H1 (cell line): ENCODE data around the gene COL25A1. TPM values are rescaled to one million over a fixed set of nuclear protein-coding genes. Genes with fewer than 3 reads are reported as not detected.

Experiments
- CTCF ChIA-PET: fragments of 300-600 bp; sonication (Branson Sonifier 250); formaldehyde crosslinking; loops from one replicate; lab custom pipeline; 2021; ENCODE audit not compliant: partially characterized antibody; lab: Charles Lee
- POLR2A ChIA-PET: fragments of 300-600 bp; sonication (Branson Sonifier 250); formaldehyde crosslinking; loops from one replicate; lab custom pipeline; 2021; ENCODE audit warnings: inconsistent platforms; ENCODE audit not compliant: partially characterized antibody; lab: Charles Lee
- DNase-seq, 2 experiments: peaks; one replicate each; pipeline versions ENCODE4 v3.0.0 to v3.0.0-alpha.2; 2010 to 2022; ENCODE audit warnings: low spot score in 2 of 2, low read depth in 1 of 2, mixed read lengths in 1 of 2
- FAIRE-seq: peaks from 2 replicates; lab custom pipeline; 2011; peaks lifted over from hg19 to GRCh38; lab: Jason Lieb, UNC
- H2AFZ ChIP-seq: 2 replicates; pipeline ENCODE4 v1.8.1; 2012; ENCODE audit warnings: low read length, inconsistent platforms
- H2AK5ac ChIP-seq: 2 replicates; pipeline ENCODE4 v1.6.1; 2013; ENCODE audit warnings: low read depth, low read length
- H2BK120ac ChIP-seq: replicated peaks from 2 replicates; pipeline ENCODE3; 2013; ENCODE audit warnings: low read depth, low read length, inconsistent platforms
- H2BK12ac ChIP-seq: 2 replicates; pipeline ENCODE4 v1.6.1; 2013; ENCODE audit warnings: low read depth, low read length
- H2BK15ac ChIP-seq: 2 replicates; pipeline ENCODE4 v1.6.1; 2013; ENCODE audit warnings: low read length
- H2BK20ac ChIP-seq: 2 replicates; pipeline ENCODE4 v1.6.1; 2013; ENCODE audit warnings: low read length
- H2BK5ac ChIP-seq: 2 replicates; pipeline ENCODE4 v1.6.1; 2013; ENCODE audit warnings: low read depth, low read length
- H3K14ac ChIP-seq: 2 replicates; pipeline ENCODE4 v1.6.1; 2013; ENCODE audit warnings: inconsistent platforms; ENCODE audit not compliant: insufficient read length
- H3K18ac ChIP-seq: 2 replicates; pipeline ENCODE4 v1.6.1; 2013; ENCODE audit warnings: low read length; ENCODE audit errors: extremely low read depth
- H3K23ac ChIP-seq: 2 replicates; pipeline ENCODE4 v1.6.1; 2013; ENCODE audit warnings: inconsistent platforms; ENCODE audit not compliant: insufficient read length
- H3K23me2 ChIP-seq: 2 replicates; pipeline ENCODE4 v1.6.1; 2013; ENCODE audit warnings: low read depth, low read length
- H3K27ac ChIP-seq: 2 replicates; pipeline ENCODE4 v1.6.1; 2011; ENCODE audit warnings: low read depth, low read length, inconsistent platforms
- H3K27me3 ChIP-seq, 4 experiments: replicated peaks in 1 of 4; 1 replicate in 1 of 4; 2 replicates in 3 of 4; pipeline versions ENCODE4 v1.6.1 to v1.8.1; 2011 to 2013; ENCODE audit warnings: low read length in 3 of 4, mild to moderate bottlenecking in 3 of 4, inconsistent platforms in 2 of 4, mixed read lengths in 2 of 4, moderate library complexity in 1 of 4; ENCODE audit not compliant: control insufficient read depth in 3 of 4, insufficient read depth in 3 of 4; ENCODE audit errors: extremely low read depth in 1 of 4
- H3K36me3 ChIP-seq, 4 experiments: 2 replicates each; pipeline versions ENCODE4 v1.6.1 to v1.8.1; 2011 to 2013; ENCODE audit warnings: mild to moderate bottlenecking in 4 of 4, low read length in 3 of 4, moderate library complexity in 2 of 4, control low read depth in 1 of 4, inconsistent platforms in 1 of 4; ENCODE audit not compliant: insufficient read depth in 4 of 4, control insufficient read depth in 2 of 4
- H3K4ac ChIP-seq: replicated peaks from 2 replicates; pipeline ENCODE3; 2013; ENCODE audit warnings: low read length, low read depth, mixed read lengths, inconsistent platforms; ENCODE audit not compliant: insufficient read length
- H3K4me1 ChIP-seq, 4 experiments: replicated peaks in 1 of 4; 1 replicate in 1 of 4; 2 replicates in 3 of 4; pipeline versions ENCODE4 v1.6.1 to v1.8.1; 2011 to 2013; ENCODE audit warnings: low read length in 3 of 4, inconsistent platforms in 2 of 4, mixed read lengths in 1 of 4; ENCODE audit not compliant: insufficient read depth in 4 of 4, control insufficient read depth in 3 of 4
- H3K4me2 ChIP-seq, 2 experiments: 2 replicates each; pipeline versions ENCODE4 v1.6.1 to v1.8.1; 2011 to 2013; ENCODE audit warnings: low read depth in 2 of 2, low read length in 2 of 2, control low read depth in 1 of 2, inconsistent platforms in 1 of 2, mild to moderate bottlenecking in 1 of 2; ENCODE audit not compliant: insufficient read depth in 1 of 2
- H3K4me3 ChIP-seq, 4 experiments: fragments of 200-600, 300-600 bp in 1 of 4; sonication (generic), shearing (Covaris generic), sonication (Bioruptor Twin) in 1 of 4; 2 replicates each; pipeline versions ENCODE4 v1.5.1 to v1.8.1; 2011 to 2016; ENCODE audit warnings: low read length in 4 of 4, low read depth in 3 of 4, control low read depth in 2 of 4, inconsistent platforms in 2 of 4, mild to moderate bottlenecking in 2 of 4, mixed read lengths in 1 of 4, moderate library complexity in 1 of 4; ENCODE audit not compliant: insufficient read depth in 2 of 4; ENCODE audit errors: extremely low read depth in 1 of 4
- H3K56ac ChIP-seq: replicated peaks from 2 replicates; pipeline ENCODE3; 2013; ENCODE audit warnings: low read depth, mild to moderate bottlenecking, mixed read lengths, low read length, inconsistent platforms; ENCODE audit not compliant: insufficient read length
- H3K79me1 ChIP-seq: 2 replicates; pipeline ENCODE4 v1.6.1; 2013; ENCODE audit warnings: low read depth, low read length, control low read depth
- H3K79me2 ChIP-seq, 2 experiments: 2 replicates each; pipeline versions ENCODE4 v1.6.1 to v1.8.1; 2012 to 2013; ENCODE audit warnings: low read length in 2 of 2, mild to moderate bottlenecking in 2 of 2, inconsistent platforms in 1 of 2; ENCODE audit not compliant: insufficient read depth in 2 of 2, control insufficient read depth in 1 of 2
- H3K9ac ChIP-seq, 4 experiments: replicated peaks in 1 of 4; 1 replicate in 1 of 4; 2 replicates in 3 of 4; pipeline versions ENCODE4 v1.6.1 to v1.8.1; 2011 to 2013; ENCODE audit warnings: low read depth in 3 of 4, low read length in 3 of 4, control low read depth in 2 of 4, mild to moderate bottlenecking in 2 of 4, moderate library complexity in 2 of 4, inconsistent platforms in 1 of 4; ENCODE audit errors: extremely low read depth in 1 of 4
- H3K9me3 ChIP-seq, 2 experiments: 2 replicates each; pipeline versions ENCODE4 v1.6.1 to v1.8.1; 2012 to 2013; ENCODE audit warnings: mild to moderate bottlenecking in 2 of 2, moderate library complexity in 2 of 2, control low read depth in 1 of 2, inconsistent platforms in 1 of 2, low read depth in 1 of 2, low read length in 1 of 2, mixed read lengths in 1 of 2; ENCODE audit not compliant: insufficient read depth in 2 of 2
- H4K20me1 ChIP-seq, 2 experiments: replicated peaks in 1 of 2; 2 replicates each; pipeline versions ENCODE3 to v1.8.1; 2011 to 2013; ENCODE audit warnings: inconsistent platforms in 2 of 2, low read length in 2 of 2, mild to moderate bottlenecking in 1 of 2; ENCODE audit not compliant: insufficient read depth in 2 of 2, control insufficient read depth in 1 of 2
- H4K5ac ChIP-seq: 2 replicates; pipeline ENCODE4 v1.6.1; 2013; ENCODE audit warnings: low read length, low read depth, mixed read lengths, inconsistent platforms; ENCODE audit not compliant: insufficient read length
- H4K8ac ChIP-seq: 2 replicates; pipeline ENCODE4 v1.8.0; 2013; ENCODE audit warnings: mild to moderate bottlenecking, moderate library complexity, low read length, inconsistent platforms; ENCODE audit not compliant: insufficient read depth; ENCODE audit errors: extremely low read depth
- H4K91ac ChIP-seq: replicated peaks from 2 replicates; pipeline ENCODE3; 2013; ENCODE audit warnings: low read length, mixed read lengths, inconsistent platforms; ENCODE audit not compliant: insufficient read length
- EP300 ChIP-seq, 2 experiments: IDR thresholded peaks; 1 replicate in 1 of 2; 2 replicates in 1 of 2; pipeline ENCODE4 v1.6.1; 2011 to 2012; ENCODE audit warnings: low read depth in 2 of 2, low read length in 2 of 2, mild to moderate bottlenecking in 2 of 2, borderline replicate concordance in 1 of 2, inconsistent platforms in 1 of 2, moderate library complexity in 1 of 2
- HDAC6 ChIP-seq: IDR thresholded peaks from one replicate; pipeline ENCODE4 v1.7.1; 2012; ENCODE audit warnings: low read depth, mild to moderate bottlenecking, inconsistent platforms, low read length, moderate library complexity
- KDM5A ChIP-seq: fragments of 200-600 bp; IDR thresholded peaks from 2 replicates; pipeline ENCODE4 v1.7.1; 2012; ENCODE audit warnings: mild to moderate bottlenecking, low read length, inconsistent platforms, mixed read lengths
- SP1 ChIP-seq: IDR thresholded peaks from 2 replicates; pipeline ENCODE4 v1.6.1; 2011; ENCODE audit warnings: low read depth, low read length
- WGBS, 2 experiments: shearing (Covaris generic) in 1 of 2; methylation state at CpG; one replicate each; pipeline versions ENCODE4 v1.1.6 to v1.1.7; 2013 to 2015; ENCODE audit warnings: low lambda C conversion rate in 2 of 2, mixed read lengths in 2 of 2, inconsistent platforms in 1 of 2, low coverage in 1 of 2, missing lambda C conversion rate in 1 of 2; ENCODE audit not compliant: insufficient replicate concordance in 2 of 2, insufficient coverage in 1 of 2, insufficient read length in 1 of 2; ENCODE audit errors: extremely low coverage in 1 of 2, missing lambda C conversion rate in 1 of 2; 5-methylcytosine and 5-hydroxymethylcytosine counted together
- polyA plus RNA-seq, 7 experiments: library from polyadenylated mRNA; depleted of rRNA in 3 of 7; stranded (reverse) in 5 of 7; unstranded in 2 of 7; fragments of >200 nt in 5 of 7; fragments of 200-250 nt in 2 of 7; gene quantifications; 1 replicate in 5 of 7; 2 replicates in 1 of 7; 4 replicates in 1 of 7; pipeline versions ENCODE4 v1.2.1 to v1.2.3, GENCODE V29; 2011 to 2013; ENCODE audit warnings: missing spikeins in 2 of 7, mixed read lengths in 2 of 7
- total RNA-seq: library from RNA; stranded (reverse); fragmentation: NEBNext Ultra II Directional; extraction: Animal tissue kit (Norgen Biotek cat#: 25700); gene quantifications from 2 replicates; pipeline ENCODE4 v1.2.1, GENCODE V29; 2021
- TF ChIP-seq, protein P1 (sequence below): IDR thresholded peaks from 2 replicates; pipeline ENCODE4 v1.6.1; 2011; ENCODE audit warnings: low read length, improper control_type of control experiment

The COL25A1 gene
- total and polyA plus RNA-seq, 2 of the 8 experiments (the other 6 are each of a cell fraction or from before 2014, with no cell fraction given) = 1.1 to 8.3 TPM

DNA sequence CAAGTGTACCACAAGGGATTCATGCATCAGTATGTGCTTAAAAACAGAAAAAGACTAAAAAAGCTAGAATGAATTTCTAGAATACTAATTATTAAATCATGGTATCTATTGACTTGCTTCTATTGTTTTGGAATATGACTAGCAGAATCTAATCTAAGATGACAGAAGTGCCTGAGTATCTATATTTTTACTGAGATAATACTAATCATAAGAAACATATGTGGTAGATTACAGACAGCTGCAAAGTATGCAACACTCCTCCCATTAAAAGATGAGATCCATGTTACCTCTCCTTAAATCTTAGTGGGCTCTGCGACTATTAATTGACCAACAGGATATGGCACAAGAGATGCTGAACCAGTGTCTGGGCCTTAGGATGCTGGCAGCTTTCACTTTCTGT is 89.4 kb downstream of the COL25A1 start:
- H3K27me3 ChIP-seq = no peaks in the 10 kb centered on the region
- H2BK20ac ChIP-seq = no peak overlapping the region
- no peak overlapping the region for H2AK5ac ChIP-seq
- no peak overlapping the region for H3K4me2 ChIP-seq
- H3K23ac ChIP-seq = no peak overlapping the region
- CTCF ChIA-PET = interaction anchor here (1.4 kb wide), 1 partner anchor 378 kb away, joined by 3 read pairs; no protein-coding TSS in a partner anchor
- no peaks in the 10 kb centered on the region for H3K79me1 ChIP-seq
- no peak overlapping the region for H3K56ac ChIP-seq
- no peak overlapping the region for H3K14ac ChIP-seq
- TF ChIP-seq HDAC6 = no peak
- TF ChIP-seq, protein P1, sequence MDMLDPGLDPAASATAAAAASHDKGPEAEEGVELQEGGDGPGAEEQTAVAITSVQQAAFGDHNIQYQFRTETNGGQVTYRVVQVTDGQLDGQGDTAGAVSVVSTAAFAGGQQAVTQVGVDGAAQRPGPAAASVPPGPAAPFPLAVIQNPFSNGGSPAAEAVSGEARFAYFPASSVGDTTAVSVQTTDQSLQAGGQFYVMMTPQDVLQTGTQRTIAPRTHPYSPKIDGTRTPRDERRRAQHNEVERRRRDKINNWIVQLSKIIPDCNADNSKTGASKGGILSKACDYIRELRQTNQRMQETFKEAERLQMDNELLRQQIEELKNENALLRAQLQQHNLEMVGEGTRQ = no peak
- no peak for TF ChIP-seq EP300 (IDR thresholded peaks at IDR 0.05; ENCODE audit: borderline replicate concordance in 1 of 2, low read depth in 2 of 2, low read length in 2 of 2)
- no peak for TF ChIP-seq KDM5A
- TF ChIP-seq SP1 = no peak
- TF ChIP-seq, all 59 proteins: peak for 0
- H3K9ac ChIP-seq = no peak overlapping the region
- no peak overlapping the region for H3K4me3 ChIP-seq
- 87% methylated on average over 1 of the region's 1 CpG; no CpG with 5 or more reads in 1 of the 2 experiments for WGBS, 2 experiments
- no peak overlapping the region for H2BK120ac ChIP-seq
- FAIRE-seq (no peak), DNase-seq (no peak)
- H3K27ac ChIP-seq = no peak overlapping the region
- H4K5ac ChIP-seq = no peak overlapping the region
- no peaks in the 10 kb centered on the region for H4K20me1 ChIP-seq
- H3K23me2 ChIP-seq = no peaks in the 10 kb centered on the region
- H2BK12ac ChIP-seq = no peak overlapping the region
- no peak overlapping the region for H2BK5ac ChIP-seq
- no peak overlapping the region for H2AFZ ChIP-seq
- no peaks in the 10 kb centered on the region for H3K36me3 ChIP-seq
- no peaks in the 10 kb centered on the region for H3K9me3 ChIP-seq
- no peak overlapping the region for H4K8ac ChIP-seq
- H3K79me2 ChIP-seq = no peaks in the 10 kb centered on the region
- no peak overlapping the region for H3K4ac ChIP-seq
- no peak overlapping the region for H2BK15ac ChIP-seq
- H3K18ac ChIP-seq = no peak overlapping the region
- H3K4me1 ChIP-seq = no peaks in the 10 kb centered on the region
- POLR2A ChIA-PET = no interaction called here
- H4K91ac ChIP-seq = no peak overlapping the region
